Measurements from ENCODE around the gene SYT4.

Gene SYT4

DNA sequence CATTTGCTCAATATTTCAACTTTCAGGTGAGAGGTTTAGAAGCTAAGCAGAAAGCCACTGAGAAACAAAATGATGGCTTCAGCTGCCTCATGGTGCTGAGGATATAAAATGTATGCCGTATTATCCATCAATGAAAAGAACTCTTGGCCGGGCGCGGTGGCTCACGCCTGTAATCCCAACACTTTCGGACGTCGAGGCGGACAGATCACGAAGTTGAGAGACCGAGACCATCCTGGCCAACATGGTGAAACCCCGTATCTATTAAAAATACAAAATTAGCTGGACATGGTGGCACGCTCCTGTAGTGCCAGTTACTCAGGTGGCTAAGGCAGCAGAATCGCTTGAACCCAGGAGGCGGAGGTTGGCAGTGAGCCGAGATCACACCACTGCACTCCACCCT is 6.0 kb upstream of the SYT4 start:
- H3K4me1 Mint-ChIP-seq = no peaks in the 10 kb centered on the region
- H3K27me3 Mint-ChIP-seq (ENCODE audit: low read depth) = peaks cover 10% of the 10 kb centered on the region
- TF ChIP-seq, protein P1, sequence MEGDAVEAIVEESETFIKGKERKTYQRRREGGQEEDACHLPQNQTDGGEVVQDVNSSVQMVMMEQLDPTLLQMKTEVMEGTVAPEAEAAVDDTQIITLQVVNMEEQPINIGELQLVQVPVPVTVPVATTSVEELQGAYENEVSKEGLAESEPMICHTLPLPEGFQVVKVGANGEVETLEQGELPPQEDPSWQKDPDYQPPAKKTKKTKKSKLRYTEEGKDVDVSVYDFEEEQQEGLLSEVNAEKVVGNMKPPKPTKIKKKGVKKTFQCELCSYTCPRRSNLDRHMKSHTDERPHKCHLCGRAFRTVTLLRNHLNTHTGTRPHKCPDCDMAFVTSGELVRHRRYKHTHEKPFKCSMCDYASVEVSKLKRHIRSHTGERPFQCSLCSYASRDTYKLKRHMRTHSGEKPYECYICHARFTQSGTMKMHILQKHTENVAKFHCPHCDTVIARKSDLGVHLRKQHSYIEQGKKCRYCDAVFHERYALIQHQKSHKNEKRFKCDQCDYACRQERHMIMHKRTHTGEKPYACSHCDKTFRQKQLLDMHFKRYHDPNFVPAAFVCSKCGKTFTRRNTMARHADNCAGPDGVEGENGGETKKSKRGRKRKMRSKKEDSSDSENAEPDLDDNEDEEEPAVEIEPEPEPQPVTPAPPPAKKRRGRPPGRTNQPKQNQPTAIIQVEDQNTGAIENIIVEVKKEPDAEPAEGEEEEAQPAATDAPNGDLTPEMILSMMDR (IDR thresholded peaks at IDR 0.05; ENCODE audit: unreplicated experiment in 3 of 3) = no peak
- no peak overlapping the region for H3K27ac Mint-ChIP-seq
- H3K36me3 Mint-ChIP-seq (ENCODE audit: low read depth) = no peaks in the 10 kb centered on the region
- no peaks in the 10 kb centered on the region for H3K9me3 Mint-ChIP-seq
- no peak overlapping the region for H3K4me3 Mint-ChIP-seq

DNA sequence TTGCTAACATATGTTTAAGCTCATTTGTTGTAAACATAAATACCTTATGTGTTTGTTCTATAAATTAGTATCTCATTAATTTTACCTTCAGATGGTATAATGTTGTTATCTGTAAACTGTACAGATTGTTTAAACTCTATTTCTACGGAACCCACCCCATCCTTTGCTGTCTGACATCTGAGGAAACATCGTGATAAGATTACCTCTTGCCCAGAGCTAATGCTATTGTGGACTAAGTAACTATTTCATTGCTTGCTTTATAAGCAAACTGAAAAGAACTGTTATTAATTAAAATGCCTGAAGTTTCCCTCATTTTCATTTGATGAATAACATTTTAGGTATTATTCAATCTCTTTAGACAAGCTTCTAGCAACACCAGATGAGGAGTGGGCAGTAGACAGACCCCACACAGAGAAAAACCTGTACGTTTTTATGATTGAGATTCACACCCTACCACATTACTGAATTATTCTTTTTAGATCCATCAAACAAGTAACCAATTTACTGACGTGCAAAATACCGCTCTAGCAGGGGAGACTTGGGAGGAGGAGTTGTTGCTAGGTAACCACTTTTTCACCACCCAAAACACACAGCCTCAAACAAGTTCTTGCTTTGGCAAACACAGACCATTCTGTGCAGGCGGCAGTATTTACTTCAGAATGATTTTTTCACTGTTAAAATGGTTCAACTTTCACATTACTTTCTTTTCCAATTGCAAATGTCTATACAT is 1.9 kb upstream of the SYT4 start:
- Mint-ChIP-seq H3K9me3 (no peaks in the 10 kb centered on the region), H3K36me3 (ENCODE audit: low read depth) (no peaks in the 10 kb centered on the region), H3K4me1 (no peaks in the 10 kb centered on the region), H3K4me3 (no peak overlapping the region), H3K27ac (no peak overlapping the region), H3K27me3 (ENCODE audit: low read depth) (peaks cover 33% of the 10 kb centered on the region)
- TF ChIP-seq, protein P1 (IDR thresholded peaks at IDR 0.05; ENCODE audit: unreplicated experiment in 3 of 3) = no peak

DNA sequence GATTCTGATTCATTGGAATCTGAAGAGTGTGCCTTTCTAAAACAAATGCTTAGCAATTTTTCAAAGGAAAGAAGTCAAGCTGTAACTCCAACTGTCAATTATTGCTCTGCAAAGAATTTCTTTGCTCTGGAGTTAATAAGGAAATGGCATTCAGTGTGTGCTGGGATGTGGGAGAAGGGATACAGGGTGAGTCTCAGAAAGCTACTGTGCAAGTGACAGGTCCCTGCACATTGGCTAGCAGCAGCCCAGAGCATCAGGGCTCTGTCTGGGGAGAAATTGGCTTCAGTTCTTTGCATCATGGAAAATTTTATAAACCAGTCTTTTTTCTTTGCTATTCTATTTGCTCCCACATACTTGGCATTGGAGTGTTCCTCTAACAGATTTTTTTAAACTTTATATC is 1.1 kb upstream of the SYT4 start:
- Mint-ChIP-seq H3K36me3 (ENCODE audit: low read depth) (no peaks in the 10 kb centered on the region), H3K4me1 (no peaks in the 10 kb centered on the region), H3K27me3 (ENCODE audit: low read depth) (peaks cover 37% of the 10 kb centered on the region), H3K9me3 (no peaks in the 10 kb centered on the region), H3K27ac (no peak overlapping the region), H3K4me3 (no peak overlapping the region)
- TF ChIP-seq, protein P1 (IDR thresholded peaks at IDR 0.05; ENCODE audit: unreplicated experiment in 3 of 3) = no peak

DNA sequence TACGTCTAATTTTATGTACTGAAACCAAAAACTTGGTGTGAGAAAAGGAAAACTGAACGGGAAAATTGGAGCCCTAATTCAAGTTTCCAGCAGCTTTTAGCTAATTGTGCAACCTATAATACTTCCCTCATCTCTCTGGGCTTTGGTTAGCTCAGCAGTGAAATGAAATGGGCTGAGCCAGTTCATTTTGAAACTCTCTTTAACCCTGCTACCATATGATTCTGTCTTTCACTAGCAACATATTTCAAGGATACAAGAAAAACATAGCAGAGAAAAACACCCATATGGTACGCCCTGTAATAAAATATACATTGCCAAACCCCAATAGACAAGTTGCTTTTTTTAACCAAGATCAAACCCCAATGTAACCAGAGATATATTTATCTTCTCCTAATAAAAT is 799 bp downstream of the SYT4 start:
- peak overlapping the region in 2 of 3 experiments; percentile 34 to 41 for H3K4me3 Mint-ChIP-seq

DNA sequence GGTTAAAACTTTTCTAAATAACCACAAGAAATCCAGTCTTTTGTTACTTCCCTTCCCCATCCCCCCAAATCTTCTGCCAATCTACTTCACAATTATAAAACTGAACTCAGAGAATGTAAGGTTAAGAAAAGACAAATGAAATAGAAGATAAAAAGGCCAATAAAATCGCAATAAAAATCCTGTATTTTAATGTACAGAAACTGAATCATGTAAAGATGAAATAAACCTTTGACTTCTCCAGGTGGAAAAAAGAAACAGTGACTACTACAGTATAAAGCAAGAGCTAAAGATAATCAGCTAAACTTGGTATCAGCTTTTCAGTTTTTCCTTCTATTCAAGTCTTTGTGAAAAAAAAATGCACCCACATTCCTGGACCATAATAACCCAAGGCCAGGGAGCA is 1.7 kb downstream of the SYT4 start:
- no peaks in the 10 kb centered on the region for H3K4me1 Mint-ChIP-seq
- peaks cover 37% of the 10 kb centered on the region for H3K27me3 Mint-ChIP-seq (ENCODE audit: low read depth)
- no peaks in the 10 kb centered on the region for H3K36me3 Mint-ChIP-seq (ENCODE audit: low read depth)
- no peaks in the 10 kb centered on the region for H3K9me3 Mint-ChIP-seq
- no peak overlapping the region for H3K27ac Mint-ChIP-seq
- TF ChIP-seq, protein P1 (IDR thresholded peaks at IDR 0.05; ENCODE audit: unreplicated experiment in 3 of 3) = no peak
- peak overlapping the region in 1 of 3 experiments; percentile 42 for H3K4me3 Mint-ChIP-seq

More for the DNA sequence above, 799 bp downstream of the SYT4 start:
- Mint-ChIP-seq H3K27ac (no peak overlapping the region), H3K27me3 (ENCODE audit: low read depth) (peaks cover 37% of the 10 kb centered on the region), H3K4me1 (no peaks in the 10 kb centered on the region), H3K9me3 (no peaks in the 10 kb centered on the region), H3K36me3 (ENCODE audit: low read depth) (no peaks in the 10 kb centered on the region)
- TF ChIP-seq, protein P1 (IDR thresholded peaks at IDR 0.05; ENCODE audit: unreplicated experiment in 3 of 3) = no peak

DNA sequence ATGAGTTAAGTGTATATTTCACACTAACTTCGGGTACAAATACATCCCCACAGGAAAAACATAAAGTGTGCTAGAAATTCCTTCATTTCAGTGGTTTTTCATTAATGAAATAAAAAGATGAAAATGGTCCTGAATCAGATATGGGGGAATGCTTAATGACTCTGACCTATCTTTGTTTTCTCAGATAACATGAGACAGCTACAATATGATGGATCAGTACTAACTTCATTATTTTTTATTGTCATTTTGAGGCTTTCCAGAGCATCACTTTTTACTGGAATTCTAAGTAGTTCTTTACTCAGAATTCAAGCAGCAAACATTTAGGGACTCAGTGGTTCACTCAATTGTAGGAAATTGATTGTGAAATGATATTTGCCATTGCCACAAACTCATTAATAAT is 2.8 kb downstream of the SYT4 start:
- Mint-ChIP-seq H3K36me3 (ENCODE audit: low read depth) (no peaks in the 10 kb centered on the region), H3K4me3 (no peak overlapping the region), H3K9me3 (no peaks in the 10 kb centered on the region), H3K27me3 (ENCODE audit: low read depth) (peaks cover 37% of the 10 kb centered on the region), H3K4me1 (no peaks in the 10 kb centered on the region), H3K27ac (no peak overlapping the region)
- TF ChIP-seq, protein P1 (IDR thresholded peaks at IDR 0.05; ENCODE audit: unreplicated experiment in 3 of 3) = no peak
